ENCODE results near the gene THAP6.

DNA sequence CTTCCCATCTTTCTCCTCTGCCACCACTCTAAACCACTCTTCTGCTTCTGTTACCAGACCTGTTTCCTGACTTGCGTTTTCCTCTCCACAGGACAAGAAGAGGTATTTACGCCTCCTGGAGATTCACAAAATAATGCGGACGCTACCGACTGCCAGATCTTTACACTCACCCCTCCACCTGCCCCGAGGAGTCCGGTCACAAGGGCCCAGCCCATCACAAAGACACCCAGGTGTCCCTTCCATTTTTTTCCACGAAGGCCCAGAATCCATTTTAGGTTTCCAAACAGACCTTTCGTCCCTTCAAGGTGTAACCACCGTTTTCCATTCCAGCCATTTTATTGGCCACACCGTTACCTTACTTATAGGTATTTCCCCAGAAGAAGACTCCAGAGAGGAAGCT is 49.8 kb downstream of the THAP6 start:
- TF ChIP-seq, protein P1, sequence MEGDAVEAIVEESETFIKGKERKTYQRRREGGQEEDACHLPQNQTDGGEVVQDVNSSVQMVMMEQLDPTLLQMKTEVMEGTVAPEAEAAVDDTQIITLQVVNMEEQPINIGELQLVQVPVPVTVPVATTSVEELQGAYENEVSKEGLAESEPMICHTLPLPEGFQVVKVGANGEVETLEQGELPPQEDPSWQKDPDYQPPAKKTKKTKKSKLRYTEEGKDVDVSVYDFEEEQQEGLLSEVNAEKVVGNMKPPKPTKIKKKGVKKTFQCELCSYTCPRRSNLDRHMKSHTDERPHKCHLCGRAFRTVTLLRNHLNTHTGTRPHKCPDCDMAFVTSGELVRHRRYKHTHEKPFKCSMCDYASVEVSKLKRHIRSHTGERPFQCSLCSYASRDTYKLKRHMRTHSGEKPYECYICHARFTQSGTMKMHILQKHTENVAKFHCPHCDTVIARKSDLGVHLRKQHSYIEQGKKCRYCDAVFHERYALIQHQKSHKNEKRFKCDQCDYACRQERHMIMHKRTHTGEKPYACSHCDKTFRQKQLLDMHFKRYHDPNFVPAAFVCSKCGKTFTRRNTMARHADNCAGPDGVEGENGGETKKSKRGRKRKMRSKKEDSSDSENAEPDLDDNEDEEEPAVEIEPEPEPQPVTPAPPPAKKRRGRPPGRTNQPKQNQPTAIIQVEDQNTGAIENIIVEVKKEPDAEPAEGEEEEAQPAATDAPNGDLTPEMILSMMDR (IDR thresholded peaks at IDR 0.05; ENCODE audit: low read depth, low read length, missing input control) = no peak
- TF ChIP-seq YY1 (IDR thresholded peaks at IDR 0.05) = no peak
- TF ChIP-seq FOXA2 (IDR thresholded peaks at IDR 0.05) = no peak
- no peak for TF ChIP-seq GABPA (IDR thresholded peaks at IDR 0.05 in 1 of 2, conservative IDR thresholded peaks at IDR 0.05 in 1 of 2)
- TF ChIP-seq, protein P2, sequence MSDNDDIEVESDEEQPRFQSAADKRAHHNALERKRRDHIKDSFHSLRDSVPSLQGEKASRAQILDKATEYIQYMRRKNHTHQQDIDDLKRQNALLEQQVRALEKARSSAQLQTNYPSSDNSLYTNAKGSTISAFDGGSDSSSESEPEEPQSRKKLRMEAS (IDR thresholded peaks at IDR 0.05) = no peak
- TF ChIP-seq RAD21 (IDR thresholded peaks at IDR 0.05) = no peak
- TF ChIP-seq RXRA (IDR thresholded peaks at IDR 0.05) = no peak
- no peak for TF ChIP-seq EGR1 (IDR thresholded peaks at IDR 0.05; ENCODE audit: low read depth in 2 of 2)
- TF ChIP-seq TAF1 (conservative IDR thresholded peaks at IDR 0.05) = no peak
- no peak for TF ChIP-seq SP1 (IDR thresholded peaks at IDR 0.05)
- TF ChIP-seq, protein P3, sequence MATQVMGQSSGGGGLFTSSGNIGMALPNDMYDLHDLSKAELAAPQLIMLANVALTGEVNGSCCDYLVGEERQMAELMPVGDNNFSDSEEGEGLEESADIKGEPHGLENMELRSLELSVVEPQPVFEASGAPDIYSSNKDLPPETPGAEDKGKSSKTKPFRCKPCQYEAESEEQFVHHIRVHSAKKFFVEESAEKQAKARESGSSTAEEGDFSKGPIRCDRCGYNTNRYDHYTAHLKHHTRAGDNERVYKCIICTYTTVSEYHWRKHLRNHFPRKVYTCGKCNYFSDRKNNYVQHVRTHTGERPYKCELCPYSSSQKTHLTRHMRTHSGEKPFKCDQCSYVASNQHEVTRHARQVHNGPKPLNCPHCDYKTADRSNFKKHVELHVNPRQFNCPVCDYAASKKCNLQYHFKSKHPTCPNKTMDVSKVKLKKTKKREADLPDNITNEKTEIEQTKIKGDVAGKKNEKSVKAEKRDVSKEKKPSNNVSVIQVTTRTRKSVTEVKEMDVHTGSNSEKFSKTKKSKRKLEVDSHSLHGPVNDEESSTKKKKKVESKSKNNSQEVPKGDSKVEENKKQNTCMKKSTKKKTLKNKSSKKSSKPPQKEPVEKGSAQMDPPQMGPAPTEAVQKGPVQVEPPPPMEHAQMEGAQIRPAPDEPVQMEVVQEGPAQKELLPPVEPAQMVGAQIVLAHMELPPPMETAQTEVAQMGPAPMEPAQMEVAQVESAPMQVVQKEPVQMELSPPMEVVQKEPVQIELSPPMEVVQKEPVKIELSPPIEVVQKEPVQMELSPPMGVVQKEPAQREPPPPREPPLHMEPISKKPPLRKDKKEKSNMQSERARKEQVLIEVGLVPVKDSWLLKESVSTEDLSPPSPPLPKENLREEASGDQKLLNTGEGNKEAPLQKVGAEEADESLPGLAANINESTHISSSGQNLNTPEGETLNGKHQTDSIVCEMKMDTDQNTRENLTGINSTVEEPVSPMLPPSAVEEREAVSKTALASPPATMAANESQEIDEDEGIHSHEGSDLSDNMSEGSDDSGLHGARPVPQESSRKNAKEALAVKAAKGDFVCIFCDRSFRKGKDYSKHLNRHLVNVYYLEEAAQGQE (IDR thresholded peaks at IDR 0.05) = no peak
- no peak for TF ChIP-seq JUND (IDR thresholded peaks at IDR 0.05)
- TF ChIP-seq, protein P4, sequence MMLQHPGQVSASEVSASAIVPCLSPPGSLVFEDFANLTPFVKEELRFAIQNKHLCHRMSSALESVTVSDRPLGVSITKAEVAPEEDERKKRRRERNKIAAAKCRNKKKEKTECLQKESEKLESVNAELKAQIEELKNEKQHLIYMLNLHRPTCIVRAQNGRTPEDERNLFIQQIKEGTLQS (IDR thresholded peaks at IDR 0.05) = no peak
